ENCODE measurements around the gene TSSC4.
A peak's percentile ranks its signal among the peaks of the same experiment; 100 is the strongest.

DNA sequence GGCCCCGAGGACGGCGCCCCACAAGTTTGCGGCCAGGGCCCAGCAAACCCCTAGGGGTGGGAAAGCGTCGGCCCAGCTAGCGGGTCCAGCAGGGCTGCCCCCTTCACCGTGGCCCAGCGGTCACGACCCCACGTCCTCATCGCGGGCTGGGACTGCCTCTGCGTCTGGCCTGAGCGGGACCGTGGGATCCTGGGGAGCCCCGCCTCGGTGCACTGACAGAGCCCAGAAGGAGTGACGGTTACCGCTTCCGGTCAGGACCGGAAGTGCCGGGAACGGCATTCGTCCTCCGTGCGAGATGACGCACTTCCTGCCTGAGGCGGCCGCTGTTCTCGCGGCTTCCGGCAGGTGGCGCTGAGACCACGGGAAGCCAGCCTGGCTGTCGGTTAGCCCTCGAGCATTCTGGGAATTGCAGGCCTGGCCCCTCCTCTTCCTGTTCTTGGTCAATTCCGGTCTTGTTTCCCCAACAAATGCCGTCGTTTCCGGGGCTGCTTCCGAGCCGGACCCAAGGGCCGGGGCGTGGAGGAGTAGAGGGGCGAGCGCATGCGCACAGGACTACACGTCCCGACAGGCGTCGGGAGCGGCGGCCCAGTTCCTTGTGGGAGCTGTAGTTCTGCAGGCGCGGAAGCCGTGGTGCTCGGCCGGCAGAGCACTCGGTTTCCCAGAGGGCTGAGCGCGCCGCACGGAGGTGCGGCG is at the start of gene TSSC4:
- TF ChIP-seq, protein P1, sequence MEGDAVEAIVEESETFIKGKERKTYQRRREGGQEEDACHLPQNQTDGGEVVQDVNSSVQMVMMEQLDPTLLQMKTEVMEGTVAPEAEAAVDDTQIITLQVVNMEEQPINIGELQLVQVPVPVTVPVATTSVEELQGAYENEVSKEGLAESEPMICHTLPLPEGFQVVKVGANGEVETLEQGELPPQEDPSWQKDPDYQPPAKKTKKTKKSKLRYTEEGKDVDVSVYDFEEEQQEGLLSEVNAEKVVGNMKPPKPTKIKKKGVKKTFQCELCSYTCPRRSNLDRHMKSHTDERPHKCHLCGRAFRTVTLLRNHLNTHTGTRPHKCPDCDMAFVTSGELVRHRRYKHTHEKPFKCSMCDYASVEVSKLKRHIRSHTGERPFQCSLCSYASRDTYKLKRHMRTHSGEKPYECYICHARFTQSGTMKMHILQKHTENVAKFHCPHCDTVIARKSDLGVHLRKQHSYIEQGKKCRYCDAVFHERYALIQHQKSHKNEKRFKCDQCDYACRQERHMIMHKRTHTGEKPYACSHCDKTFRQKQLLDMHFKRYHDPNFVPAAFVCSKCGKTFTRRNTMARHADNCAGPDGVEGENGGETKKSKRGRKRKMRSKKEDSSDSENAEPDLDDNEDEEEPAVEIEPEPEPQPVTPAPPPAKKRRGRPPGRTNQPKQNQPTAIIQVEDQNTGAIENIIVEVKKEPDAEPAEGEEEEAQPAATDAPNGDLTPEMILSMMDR (IDR thresholded peaks at IDR 0.05), result peak; percentile 81 to 97 (median 92)
- peak; percentile 85 to 93 for TF ChIP-seq POLR2A (IDR thresholded peaks at IDR 0.05)
